ENCODE results near the gene PEMT. TPM values are rescaled to one million over a fixed set of nuclear protein-coding genes. Genes with fewer than 3 reads are reported as not detected.

PEMT gene
- total RNA-seq, 1 experiment from 2014 or later = 62.5 TPM

- peaks cover 6% of the 10 kb centered on the region; the same call in 1 of the 2 replicates for H3K4me1 ChIP-seq
- H3K27ac ChIP-seq = no peak overlapping the region
- no peak overlapping the region for H3K4me3 ChIP-seq
- H3K27me3 ChIP-seq = no peaks in the 10 kb centered on the region
- no peak for DNase-seq
- 0 out of 2 replicates have a peak, but pooled peaks cover 6% of the 10 kb centered on the region for H3K9me3 ChIP-seq (replicated peaks)
- no peaks in the 10 kb centered on the region for H3K36me3 ChIP-seq
Observed at GRCh38 chr17:17528696-17529652, 62.5 kb downstream of the PEMT start.

GRCh38 chr17:17527956-17528500 lies 63.5 kb downstream of the PEMT start:
- Histone ChIP-seq H3K4me1 (peaks cover 13% of the 10 kb centered on the region; the same call in 1 of the 2 replicates), H3K9me3 (replicated peaks) (0 out of 2 replicates have a peak, but pooled peaks cover 6% of the 10 kb centered on the region), H3K27ac (no peak overlapping the region), H3K36me3 (no peaks in the 10 kb centered on the region), H3K4me3 (no peak overlapping the region), H3K27me3 (no peaks in the 10 kb centered on the region)
- no peak for DNase-seq

GRCh38 chr17:17527534-17527933 lies 64.0 kb downstream of the PEMT start:
- Histone ChIP-seq H3K27ac (no peak overlapping the region), H3K36me3 (no peaks in the 10 kb centered on the region), H3K27me3 (no peaks in the 10 kb centered on the region), H3K4me3 (no peak overlapping the region), H3K9me3 (replicated peaks) (0 out of 2 replicates have a peak, but pooled peaks cover 6% of the 10 kb centered on the region), H3K4me1 (peaks cover 18% of the 10 kb centered on the region; the same call in 1 of the 2 replicates)
- no peak for DNase-seq

- Histone ChIP-seq H3K4me3 (no peak overlapping the region), H3K36me3 (no peaks in the 10 kb centered on the region), H3K27ac (no peak overlapping the region), H3K9me3 (replicated peaks) (no peaks in the 10 kb centered on the region), H3K4me1 (peaks cover 19% of the 10 kb centered on the region; the same call in 1 of the 2 replicates), H3K27me3 (no peaks in the 10 kb centered on the region)
- peak; percentile 43 to 56 for DNase-seq
Observed at GRCh38 chr17:17526369-17526768, 65.1 kb downstream of the PEMT start.

GRCh38 chr17:17525956-17526355 lies 65.6 kb downstream of the PEMT start:
- no peak overlapping the region for H3K27ac ChIP-seq
- H3K9me3 ChIP-seq (replicated peaks) = no peaks in the 10 kb centered on the region
- H3K27me3 ChIP-seq = no peaks in the 10 kb centered on the region
- H3K4me1 ChIP-seq = peaks cover 19% of the 10 kb centered on the region; the same call in 1 of the 2 replicates
- no peaks in the 10 kb centered on the region for H3K36me3 ChIP-seq
- no peak overlapping the region for H3K4me3 ChIP-seq
- no peak for DNase-seq

GRCh38 chr17:17525311-17525710 lies 66.2 kb downstream of the PEMT start:
- DNase-seq = no peak
- H3K4me3 ChIP-seq = no peak overlapping the region
- no peaks in the 10 kb centered on the region for H3K27me3 ChIP-seq
- H3K9me3 ChIP-seq (replicated peaks) = no peaks in the 10 kb centered on the region
- no peaks in the 10 kb centered on the region for H3K36me3 ChIP-seq
- H3K4me1 ChIP-seq = peaks cover 19% of the 10 kb centered on the region; the same call in 1 of the 2 replicates
- H3K27ac ChIP-seq = no peak overlapping the region

- H3K27ac ChIP-seq = no peak overlapping the region
- no peaks in the 10 kb centered on the region for H3K36me3 ChIP-seq
- DNase-seq = no peak
- H3K27me3 ChIP-seq = no peaks in the 10 kb centered on the region
- peaks cover 19% of the 10 kb centered on the region; the same call in 1 of the 2 replicates for H3K4me1 ChIP-seq
- H3K9me3 ChIP-seq (replicated peaks) = no peaks in the 10 kb centered on the region
- no peak overlapping the region for H3K4me3 ChIP-seq
Observed at GRCh38 chr17:17523731-17524490, 67.6 kb downstream of the PEMT start.

GRCh38 chr17:17523001-17523730 lies 68.3 kb downstream of the PEMT start:
- H3K9me3 ChIP-seq (replicated peaks) = no peaks in the 10 kb centered on the region
- H3K27ac ChIP-seq = no peak overlapping the region

GRCh38 chr17:17520599-17521232 lies 70.8 kb downstream of the PEMT start:
- Histone ChIP-seq H3K27me3 (no peaks in the 10 kb centered on the region), H3K36me3 (no peaks in the 10 kb centered on the region), H3K4me1 (peaks cover 33% of the 10 kb centered on the region), H3K27ac (no peak overlapping the region), H3K9me3 (replicated peaks) (no peaks in the 10 kb centered on the region), H3K4me3 (no peak overlapping the region)
- no peak for DNase-seq

More at GRCh38 chr17:17523001-17523730, 68.3 kb downstream of the PEMT start:
- Histone ChIP-seq H3K27me3 (no peaks in the 10 kb centered on the region), H3K36me3 (no peaks in the 10 kb centered on the region), H3K4me1 (peaks cover 19% of the 10 kb centered on the region; the same call in 1 of the 2 replicates), H3K4me3 (no peak overlapping the region)
- peak in 1 of 2 experiments; percentile 67 for DNase-seq

GRCh38 chr17:17519886-17520285 lies 71.6 kb downstream of the PEMT start:
- Histone ChIP-seq H3K9me3 (replicated peaks) (no peaks in the 10 kb centered on the region), H3K27me3 (no peaks in the 10 kb centered on the region), H3K27ac (no peak overlapping the region), H3K4me1 (peaks cover 41% of the 10 kb centered on the region), H3K36me3 (no peaks in the 10 kb centered on the region), H3K4me3 (no peak overlapping the region)
- no peak for DNase-seq

- H3K4me1 ChIP-seq = peaks cover 48% of the 10 kb centered on the region
Observed at GRCh38 chr17:17518951-17519350, 72.6 kb downstream of the PEMT start.

GRCh38 chr17:17518014-17518413 lies 73.5 kb downstream of the PEMT start:
- H3K36me3 ChIP-seq = no peaks in the 10 kb centered on the region
- H3K4me1 ChIP-seq = peaks cover 42% of the 10 kb centered on the region
- H3K27ac ChIP-seq = no peak overlapping the region
- DNase-seq = no peak
- H3K27me3 ChIP-seq = no peaks in the 10 kb centered on the region
- no peaks in the 10 kb centered on the region for H3K9me3 ChIP-seq (replicated peaks)
- no peak overlapping the region for H3K4me3 ChIP-seq

More at GRCh38 chr17:17518951-17519350, 72.6 kb downstream of the PEMT start:
- no peaks in the 10 kb centered on the region for H3K36me3 ChIP-seq
- no peaks in the 10 kb centered on the region for H3K9me3 ChIP-seq (replicated peaks)
- H3K27me3 ChIP-seq = no peaks in the 10 kb centered on the region
- no peak for DNase-seq
- no peak overlapping the region for H3K27ac ChIP-seq
- H3K4me3 ChIP-seq = no peak overlapping the region

GRCh38 chr17:17516941-17517720 lies 74.4 kb downstream of the PEMT start:
- H3K36me3 ChIP-seq = no peaks in the 10 kb centered on the region
- DNase-seq = no peak
- H3K9me3 ChIP-seq (replicated peaks) = no peaks in the 10 kb centered on the region
- H3K27me3 ChIP-seq = no peaks in the 10 kb centered on the region
- no peak overlapping the region for H3K27ac ChIP-seq
- H3K4me3 ChIP-seq = no peak overlapping the region
- H3K4me1 ChIP-seq = peaks cover 43% of the 10 kb centered on the region

Measured in SJCRH30 (cell line).